ENCODE measurements around the gene HOXC6. TPM values are rescaled to one million over a fixed set of nuclear protein-coding genes. Genes with fewer than 3 reads are reported as not detected.

The HOXC6 gene
- total RNA-seq, 1 experiment from 2014 or later, result 7.1 TPM

DNA sequence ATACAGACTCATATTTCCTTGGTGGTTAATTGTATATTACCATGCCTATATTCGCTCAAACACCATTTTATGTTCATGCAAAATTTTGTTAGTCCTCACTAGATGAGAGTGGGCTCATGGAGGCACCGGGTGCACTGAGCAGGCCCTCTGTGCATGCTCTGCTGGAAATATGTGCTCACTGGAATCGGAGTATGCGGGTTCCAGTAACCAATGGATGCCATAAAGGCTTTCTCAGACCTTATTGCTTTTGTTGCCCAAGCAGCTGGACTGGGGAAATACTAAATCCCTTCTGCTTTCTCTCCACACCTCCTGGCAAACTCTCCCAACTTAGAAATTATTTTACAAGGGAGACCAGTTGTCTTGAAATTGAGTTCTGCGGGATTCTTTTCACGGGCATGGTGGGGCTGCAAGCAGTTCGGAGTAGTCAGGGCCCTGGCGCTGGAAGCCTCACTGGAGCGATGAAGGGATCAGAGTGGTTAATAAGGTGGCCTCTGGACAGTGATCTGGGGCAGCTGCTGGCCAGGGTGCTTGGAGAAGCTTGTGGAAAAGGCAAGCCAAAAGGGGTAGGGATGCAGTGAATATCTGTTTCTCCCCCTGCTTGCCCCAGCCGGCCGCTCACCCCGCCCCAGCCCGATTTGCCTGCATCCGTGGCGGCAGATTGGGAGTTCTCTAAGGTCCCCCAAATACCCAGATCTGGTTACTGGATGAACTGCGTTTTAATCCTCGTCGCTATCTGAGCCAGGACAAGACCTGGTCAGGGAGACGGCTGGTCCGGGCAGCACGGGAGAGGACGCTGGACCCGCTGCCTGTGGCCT, 7.4 kb upstream of the HOXC6 start:
- intact Hi-C loops (cut with micrococcal nuclease), result loop anchor here (1.0 kb wide), 1 partner anchor 14 kb away; no protein-coding TSS in a partner anchor
- TF ChIP-seq, protein P1, sequence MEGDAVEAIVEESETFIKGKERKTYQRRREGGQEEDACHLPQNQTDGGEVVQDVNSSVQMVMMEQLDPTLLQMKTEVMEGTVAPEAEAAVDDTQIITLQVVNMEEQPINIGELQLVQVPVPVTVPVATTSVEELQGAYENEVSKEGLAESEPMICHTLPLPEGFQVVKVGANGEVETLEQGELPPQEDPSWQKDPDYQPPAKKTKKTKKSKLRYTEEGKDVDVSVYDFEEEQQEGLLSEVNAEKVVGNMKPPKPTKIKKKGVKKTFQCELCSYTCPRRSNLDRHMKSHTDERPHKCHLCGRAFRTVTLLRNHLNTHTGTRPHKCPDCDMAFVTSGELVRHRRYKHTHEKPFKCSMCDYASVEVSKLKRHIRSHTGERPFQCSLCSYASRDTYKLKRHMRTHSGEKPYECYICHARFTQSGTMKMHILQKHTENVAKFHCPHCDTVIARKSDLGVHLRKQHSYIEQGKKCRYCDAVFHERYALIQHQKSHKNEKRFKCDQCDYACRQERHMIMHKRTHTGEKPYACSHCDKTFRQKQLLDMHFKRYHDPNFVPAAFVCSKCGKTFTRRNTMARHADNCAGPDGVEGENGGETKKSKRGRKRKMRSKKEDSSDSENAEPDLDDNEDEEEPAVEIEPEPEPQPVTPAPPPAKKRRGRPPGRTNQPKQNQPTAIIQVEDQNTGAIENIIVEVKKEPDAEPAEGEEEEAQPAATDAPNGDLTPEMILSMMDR (IDR thresholded peaks at IDR 0.05; ENCODE audit: unreplicated experiment), result no peak
- peaks cover 18% of the 10 kb centered on the region for H3K4me1 Mint-ChIP-seq (ENCODE audit: insufficient read depth, unreplicated experiment)
- peak overlapping the region; percentile 98 for H3K4me3 Mint-ChIP-seq (ENCODE audit: unreplicated experiment)
- no peaks in the 10 kb centered on the region for H3K9me3 Mint-ChIP-seq (ENCODE audit: unreplicated experiment)
- H3K27me3 Mint-ChIP-seq (ENCODE audit: insufficient read depth, unreplicated experiment), result no peaks in the 10 kb centered on the region
- no TSS peak for BruUV-seq (replicated peaks)
- ChIA-PET CTCF (interaction anchor here (0.7 to 5.6 kb wide), 7 partner anchors 12 to 352 kb away, joined by 3 to 40 read pairs (median 12); partner anchors contain the start of genes HOXC5 and HOXC8), POLR2A (interaction anchor here (0.7 to 3.1 kb wide), 6 partner anchors 11 to 172 kb away, joined by 3 to 16 read pairs (median 4); partner anchors contain the start of genes HOXC8 and HOXC9)
- no peaks in the 10 kb centered on the region for H3K36me3 Mint-ChIP-seq (ENCODE audit: insufficient read depth, unreplicated experiment)
- DNase-seq (ENCODE audit: unreplicated experiment), result no peak
- H3K27ac Mint-ChIP-seq (ENCODE audit: low read depth, unreplicated experiment), result peak overlapping the region; percentile 98

DNA sequence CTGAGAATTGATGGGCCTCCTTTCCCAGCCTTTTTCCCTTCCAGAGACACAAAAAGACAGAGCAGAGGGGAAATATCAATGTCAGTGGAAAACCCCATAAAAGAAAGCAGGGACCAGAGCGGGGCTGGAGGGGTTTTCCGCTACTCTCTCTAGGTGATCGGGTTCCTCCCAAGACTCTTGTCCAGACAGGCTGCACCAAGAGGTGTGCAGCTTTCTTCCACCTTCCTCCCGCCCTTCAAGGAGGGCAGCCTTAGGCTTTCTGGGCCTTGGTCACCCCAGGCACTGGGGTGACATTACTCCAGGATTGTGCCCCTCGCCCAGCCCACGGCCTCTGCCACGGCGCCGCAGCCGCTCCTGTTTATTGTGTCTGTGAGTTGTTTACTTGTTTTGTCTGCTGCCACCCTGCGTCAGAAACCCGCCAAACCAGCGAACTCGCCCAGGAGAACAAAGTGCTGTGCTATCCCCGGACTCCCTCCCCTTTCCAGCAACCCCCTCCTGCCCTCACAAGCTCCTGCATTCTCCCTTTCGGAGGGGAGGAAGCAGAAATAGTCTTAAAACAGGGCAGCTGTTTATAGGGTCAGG, 6.7 kb upstream of the HOXC6 start:
- BruUV-seq (replicated peaks), result no TSS peak
- ChIA-PET POLR2A (interaction anchor here (0.7 to 3.1 kb wide), 9 partner anchors 8 to 171 kb away, joined by 3 to 16 read pairs (median 5); partner anchors contain the start of genes HOXC5, HOXC8, HOXC9 and SMUG1), CTCF (interaction anchor here (0.6 to 5.6 kb wide), 8 partner anchors 11 to 190 kb away, joined by 3 to 40 read pairs (median 8); partner anchors contain the start of genes HOXC5 and HOXC8)
- Mint-ChIP-seq H3K9me3 (ENCODE audit: unreplicated experiment) (no peaks in the 10 kb centered on the region), H3K27me3 (ENCODE audit: insufficient read depth, unreplicated experiment) (no peaks in the 10 kb centered on the region), H3K36me3 (ENCODE audit: insufficient read depth, unreplicated experiment) (no peaks in the 10 kb centered on the region), H3K4me1 (ENCODE audit: insufficient read depth, unreplicated experiment) (peaks cover 18% of the 10 kb centered on the region), H3K27ac (ENCODE audit: low read depth, unreplicated experiment) (peak overlapping the region; percentile 89), H3K4me3 (ENCODE audit: unreplicated experiment) (peak overlapping the region; percentile 98)
- no peak for DNase-seq (ENCODE audit: unreplicated experiment)
- intact Hi-C loops (cut with micrococcal nuclease), result loop anchor here (1.0 kb wide), 1 partner anchor 15 kb away; no protein-coding TSS in a partner anchor
- TF ChIP-seq, protein P1 (IDR thresholded peaks at IDR 0.05; ENCODE audit: unreplicated experiment), result peak; percentile 22

DNA sequence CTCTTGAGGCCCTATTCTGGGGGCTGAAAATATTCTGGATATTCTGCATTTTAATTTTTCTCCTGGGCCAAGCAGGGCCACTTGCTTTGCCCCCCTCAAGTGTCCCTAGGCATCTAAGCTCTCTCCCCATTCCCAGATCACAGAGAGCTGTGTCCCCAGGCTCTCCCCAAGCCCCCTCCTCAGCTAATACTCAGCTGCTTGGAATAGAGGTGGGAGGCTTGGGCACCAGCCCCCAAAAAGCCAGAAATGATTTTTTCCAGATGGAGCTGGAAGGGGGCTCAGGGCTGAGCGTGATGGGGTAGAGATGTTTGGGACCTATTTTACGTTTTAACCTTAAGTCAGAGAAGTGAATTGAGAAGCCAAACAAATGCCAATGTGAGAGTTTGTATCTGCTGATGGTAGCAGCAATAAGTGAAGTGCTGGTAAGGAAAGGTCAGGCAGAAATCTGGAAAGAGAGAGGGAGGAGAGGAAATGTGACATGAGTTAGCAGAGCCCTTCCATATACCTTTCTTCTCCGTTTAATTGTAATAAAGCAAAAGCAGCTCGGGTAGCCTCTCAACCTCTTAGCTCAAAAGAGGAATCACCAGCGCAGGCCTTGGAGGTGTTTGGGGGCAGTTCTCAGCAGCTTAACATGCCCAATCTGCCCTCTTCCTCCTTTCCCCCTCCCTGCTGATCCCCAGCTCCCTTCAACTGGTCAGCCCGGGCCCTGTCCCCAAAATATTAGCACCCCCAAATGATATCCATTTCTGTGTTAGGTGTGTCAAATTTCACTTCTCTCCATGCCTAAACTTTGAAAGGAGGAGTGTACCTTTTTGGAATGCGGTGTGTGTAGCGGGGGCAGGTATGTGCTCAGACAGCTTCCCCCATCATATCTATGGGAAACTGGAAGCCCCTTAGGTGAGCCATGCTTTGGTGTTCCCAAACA, 5.0 kb upstream of the HOXC6 start:
- no TSS peak for BruUV-seq (replicated peaks)
- TF ChIP-seq, protein P1 (IDR thresholded peaks at IDR 0.05; ENCODE audit: unreplicated experiment), result no peak
- Mint-ChIP-seq H3K4me1 (ENCODE audit: insufficient read depth, unreplicated experiment) (peaks cover 18% of the 10 kb centered on the region), H3K36me3 (ENCODE audit: insufficient read depth, unreplicated experiment) (no peaks in the 10 kb centered on the region), H3K4me3 (ENCODE audit: unreplicated experiment) (no peak overlapping the region), H3K27me3 (ENCODE audit: insufficient read depth, unreplicated experiment) (no peaks in the 10 kb centered on the region), H3K27ac (ENCODE audit: low read depth, unreplicated experiment) (no peak overlapping the region), H3K9me3 (ENCODE audit: unreplicated experiment) (no peaks in the 10 kb centered on the region)
- CTCF ChIA-PET, result interaction anchor here (0.6 to 5.6 kb wide), 17 partner anchors 9 to 356 kb away, joined by 3 to 40 read pairs (median 4); partner anchors contain the start of genes HOXC5 and HOXC8
- intact Hi-C loops (cut with micrococcal nuclease), result no loop called here
- POLR2A ChIA-PET, result interaction anchor here (1.0 to 1.6 kb wide), 3 partner anchors 10 to 296 kb away, joined by 3 to 8 read pairs (median 4); partner anchors contain the start of genes CALCOCO1 and HOXC5
- DNase-seq (ENCODE audit: unreplicated experiment), result no peak
